Keratinocyte (primary cell): ENCODE measurements around the gene TMEM87A.

Experiments used
- EZH2 ChIP-seq: IDR thresholded peaks from one replicate; pipeline ENCODE4 v1.6.1; 2012; ENCODE audit warnings: inconsistent platforms, mild to moderate bottlenecking, low read length, moderate library complexity
- TF ChIP-seq, protein P1 (sequence below), 3 experiments: IDR thresholded peaks in 1 of 3; conservative IDR thresholded peaks in 1 of 3; optimal IDR thresholded peaks in 1 of 3; 2 replicates in 2 of 3; 3 replicates in 1 of 3; pipeline versions ENCODE3 to v1.5.1; 2011; ENCODE audit warnings: low read length in 3 of 3, mild to moderate bottlenecking in 3 of 3, moderate library complexity in 2 of 3, control low read depth in 1 of 3, inconsistent platforms in 1 of 3; ENCODE audit not compliant: insufficient read depth in 2 of 3; ENCODE audit errors: extremely low read depth in 1 of 3

DNA sequence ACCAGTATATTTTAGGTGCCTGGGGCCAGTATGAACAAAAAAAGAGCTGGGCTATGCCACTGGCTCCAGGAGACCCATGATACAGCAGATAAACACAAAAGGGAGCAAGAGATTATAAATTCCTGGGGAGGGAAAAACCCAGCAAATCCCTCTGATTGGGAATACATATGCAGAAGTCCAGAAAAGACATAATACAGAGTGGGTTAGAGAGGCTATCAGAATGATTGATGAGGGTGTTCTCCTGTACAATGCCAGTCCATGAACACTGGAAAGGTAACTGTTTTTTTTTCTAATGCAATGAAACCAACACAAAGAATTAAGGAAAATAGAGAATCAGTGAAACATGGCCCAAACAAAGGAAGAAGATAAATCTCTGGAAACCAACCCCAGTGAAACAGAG is 59.7 kb downstream of the TMEM87A start:
- no peak for TF ChIP-seq EZH2
- TF ChIP-seq, protein P1, sequence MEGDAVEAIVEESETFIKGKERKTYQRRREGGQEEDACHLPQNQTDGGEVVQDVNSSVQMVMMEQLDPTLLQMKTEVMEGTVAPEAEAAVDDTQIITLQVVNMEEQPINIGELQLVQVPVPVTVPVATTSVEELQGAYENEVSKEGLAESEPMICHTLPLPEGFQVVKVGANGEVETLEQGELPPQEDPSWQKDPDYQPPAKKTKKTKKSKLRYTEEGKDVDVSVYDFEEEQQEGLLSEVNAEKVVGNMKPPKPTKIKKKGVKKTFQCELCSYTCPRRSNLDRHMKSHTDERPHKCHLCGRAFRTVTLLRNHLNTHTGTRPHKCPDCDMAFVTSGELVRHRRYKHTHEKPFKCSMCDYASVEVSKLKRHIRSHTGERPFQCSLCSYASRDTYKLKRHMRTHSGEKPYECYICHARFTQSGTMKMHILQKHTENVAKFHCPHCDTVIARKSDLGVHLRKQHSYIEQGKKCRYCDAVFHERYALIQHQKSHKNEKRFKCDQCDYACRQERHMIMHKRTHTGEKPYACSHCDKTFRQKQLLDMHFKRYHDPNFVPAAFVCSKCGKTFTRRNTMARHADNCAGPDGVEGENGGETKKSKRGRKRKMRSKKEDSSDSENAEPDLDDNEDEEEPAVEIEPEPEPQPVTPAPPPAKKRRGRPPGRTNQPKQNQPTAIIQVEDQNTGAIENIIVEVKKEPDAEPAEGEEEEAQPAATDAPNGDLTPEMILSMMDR (optimal IDR thresholded peaks at IDR 0.05 in 1 of 3, IDR thresholded peaks at IDR 0.05 in 1 of 3, conservative IDR thresholded peaks at IDR 0.05 in 1 of 3; ENCODE audit: extremely low read depth in 1 of 3, insufficient read depth in 2 of 3, low read length in 3 of 3), result no peak
